HCT116 (cell line): Measurements from ENCODE around the gene GDAP1L1. TPM values are rescaled to one million over a fixed set of nuclear protein-coding genes. Genes with fewer than 3 reads are reported as not detected.

Experiments used
- ATAC-seq: fragments of 200-7000 bp; cut with Tn5 transposase; 2 replicates; pipeline ENCODE4 v1.9.1; 2020; ENCODE audit warnings: mild to moderate bottlenecking, moderate library complexity
- BruUV-seq: library from RNA; stranded (reverse); fragments of 400-500 nt; replicated peaks from 2 replicates; lab custom pipeline; 2021; lab: Mats Ljungman, UMichigan
- CTCF ChIA-PET: fragments of 300-600 bp; sonication (Branson Sonifier 250); formaldehyde crosslinking; loops from one replicate; lab custom pipeline; 2021; ENCODE audit warnings: antibody characterized with exemption; lab: Charles Lee
- POLR2A ChIA-PET: fragments of 300-600, 350-600 bp; sonication (Branson Sonifier 250); formaldehyde crosslinking; loops from one replicate; lab custom pipeline; 2021; ENCODE audit warnings: antibody characterized with exemption; lab: Charles Lee
- RAD21 ChIA-PET, 2 experiments: fragments of 300-600 bp; sonication (Branson Sonifier 250); formaldehyde crosslinking; loops; one replicate each; lab custom pipeline; 2023; ENCODE audit warnings: low total read pairs in 2 of 2; ENCODE audit not compliant: uncharacterized antibody in 2 of 2, unreplicated experiment in 2 of 2, low non-redundant PET in 1 of 2; lab: Charles Lee
- DNase-seq: peaks from one replicate; pipeline ENCODE4 v3.0.0-alpha.2; 2010; ENCODE audit warnings: low read depth, low spot score
- H2AFZ ChIP-seq: fragments of 200-600 bp; shearing (Covaris generic), sonication (generic); 2 replicates; pipeline ENCODE4 v1.6.1; 2017; ENCODE audit warnings: low read depth, mixed run types, mixed read lengths, antibody characterized with exemption, low read length; ENCODE audit not compliant: poor library complexity, severe bottlenecking
- H3K27ac ChIP-seq: 2 replicates; pipeline ENCODE4 v1.5.1; 2012; ENCODE audit warnings: low read depth, low read length
- H3K27me3 ChIP-seq: fragments of 200-600 bp; sonication (generic); 2 replicates; pipeline ENCODE4 v1.6.1; 2016; ENCODE audit warnings: mixed run types, low read length, mixed read lengths; ENCODE audit not compliant: insufficient read depth
- H3K36me3 ChIP-seq, 2 experiments: fragments of 200-500 bp in 1 of 2; fragments of 200-600 bp in 1 of 2; sonication (Bioruptor generic) in 1 of 2; sonication (generic) in 1 of 2; 2 replicates each; pipeline versions ENCODE4 v1.5.1 to v1.6.1; 2014 to 2016; ENCODE audit warnings: low read length in 2 of 2, inconsistent platforms in 1 of 2, mixed read lengths in 1 of 2, mixed run types in 1 of 2; ENCODE audit not compliant: insufficient read depth in 2 of 2, control insufficient read depth in 1 of 2
- H3K4me1 ChIP-seq, 2 experiments: fragments of 200-600 bp in 1 of 2; sonication (generic) in 1 of 2; 2 replicates each; pipeline versions ENCODE4 v1.5.1 to v1.6.1; 2012 to 2017; ENCODE audit warnings: low read length in 2 of 2, inconsistent platforms in 1 of 2, mild to moderate bottlenecking in 1 of 2, mixed read lengths in 1 of 2, mixed run types in 1 of 2, moderate library complexity in 1 of 2; ENCODE audit not compliant: insufficient read depth in 2 of 2, control insufficient read depth in 1 of 2
- H3K4me2 ChIP-seq: fragments of 200-600 bp; sonication (generic); 2 replicates; pipeline ENCODE4 v1.6.1; 2017; ENCODE audit warnings: mixed run types, low read length, mixed read lengths
- H3K4me3 ChIP-seq, 2 experiments: fragments of 200-600 bp in 1 of 2; sonication (generic) in 1 of 2; replicated peaks in 1 of 2; 2 replicates each; pipeline ENCODE4 v1.5.1; 2011 to 2016; ENCODE audit warnings: low read length in 2 of 2, control low read depth in 1 of 2, low read depth in 1 of 2, mild to moderate bottlenecking in 1 of 2, mixed read lengths in 1 of 2, mixed run types in 1 of 2
- H3K79me2 ChIP-seq: fragments of 200-600 bp; sonication (generic); 2 replicates; pipeline ENCODE4 v1.6.1; 2017; ENCODE audit warnings: mild to moderate bottlenecking, mixed run types, low read length, moderate library complexity, mixed read lengths; ENCODE audit not compliant: insufficient read depth
- H3K9ac ChIP-seq: fragments of 200-600 bp; sonication (generic); 2 replicates; pipeline ENCODE4 v1.6.1; 2016; ENCODE audit warnings: low read length, mixed read lengths
- H3K9me2 ChIP-seq: fragments of 200-600 bp; sonication (generic), shearing (Covaris generic); 2 replicates; pipeline ENCODE4 v1.6.1; 2017; ENCODE audit warnings: mixed run types, mild to moderate bottlenecking, moderate library complexity; ENCODE audit not compliant: insufficient read depth
- H3K9me3 ChIP-seq, 2 experiments: fragments of 200-500 bp in 1 of 2; fragments of 200-600 bp in 1 of 2; sonication (Bioruptor generic) in 1 of 2; sonication (generic) in 1 of 2; 2 replicates each; pipeline ENCODE4 v1.6.1; 2014 to 2017; ENCODE audit warnings: low read length in 2 of 2, mixed read lengths in 2 of 2, inconsistent platforms in 1 of 2, low read depth in 1 of 2, mild to moderate bottlenecking in 1 of 2, mixed run types in 1 of 2, moderate library complexity in 1 of 2; ENCODE audit not compliant: control insufficient read depth in 1 of 2, insufficient read depth in 1 of 2
- H4K20me1 ChIP-seq: fragments of 200-600 bp; sonication (generic), shearing (Covaris generic); 2 replicates; pipeline ENCODE4 v1.6.1; 2017; ENCODE audit warnings: mixed run types, mild to moderate bottlenecking, moderate library complexity; ENCODE audit not compliant: insufficient read depth
- CBX3 ChIP-seq: IDR thresholded peaks from 2 replicates; pipeline ENCODE4 v1.6.1; 2012; ENCODE audit warnings: low read depth
- CEBPB ChIP-seq: IDR thresholded peaks from 2 replicates; pipeline ENCODE4 v1.6.1; 2012; ENCODE audit warnings: low read depth
- EGR1 ChIP-seq: IDR thresholded peaks from 2 replicates; pipeline ENCODE4 v1.6.1; 2012; ENCODE audit warnings: low read depth
- JUND ChIP-seq: IDR thresholded peaks from 2 replicates; pipeline ENCODE4 v1.6.1; 2012
- POLR2A ChIP-seq: IDR thresholded peaks from 2 replicates; pipeline ENCODE4 v1.7.0; 2011; ENCODE audit warnings: borderline replicate concordance; ENCODE audit not compliant: insufficient read depth, insufficient read length; ENCODE audit errors: extremely low read depth
- RAD21 ChIP-seq: IDR thresholded peaks from 2 replicates; pipeline ENCODE4 v1.6.1; 2012; ENCODE audit warnings: low read depth, mild to moderate bottlenecking
- YY1 ChIP-seq: IDR thresholded peaks from 2 replicates; pipeline ENCODE4 v1.6.1; 2011; ENCODE audit warnings: low read length, low read depth, moderate library complexity, mild to moderate bottlenecking; ENCODE audit not compliant: insufficient replicate concordance; ENCODE audit errors: extremely low read depth
- ZNF274 ChIP-seq: fragments of 200-500 bp; sonication (Bioruptor generic); IDR thresholded peaks from 2 replicates; pipeline ENCODE4 v1.6.1; 2014; ENCODE audit warnings: mild to moderate bottlenecking, low read depth, low read length, inconsistent platforms
- intact Hi-C: fragments of 100-400 bp; cut with micrococcal nuclease; formaldehyde crosslinking; loops from 2 replicates; pipeline ENCODE4 v1.10.0; 2022
- total RNA-seq: library from RNA; stranded (reverse); gene quantifications from one replicate; pipeline ENCODE4 v1.2.1, GENCODE V29; 2021; ENCODE audit not compliant: unreplicated experiment
- TF ChIP-seq, protein P1 (sequence below): IDR thresholded peaks from 2 replicates; pipeline ENCODE4 v1.6.1; 2012
- TF ChIP-seq, protein P2 (sequence below): IDR thresholded peaks from 2 replicates; pipeline ENCODE4 v1.6.1; 2011; ENCODE audit warnings: mild to moderate bottlenecking, low read length, moderate library complexity; ENCODE audit not compliant: insufficient replicate concordance; ENCODE audit errors: extremely low read depth
- TF ChIP-seq, protein P3 (sequence below): IDR thresholded peaks from 2 replicates; pipeline ENCODE4 v1.6.1; 2012
- TF ChIP-seq, protein P4 (sequence below), 3 experiments: fragments of 200-600 bp in 1 of 3; sonication (generic) in 1 of 3; IDR thresholded peaks in 2 of 3; conservative IDR thresholded peaks in 1 of 3; 2 replicates each; pipeline ENCODE4 v1.5.1; 2012 to 2017; ENCODE audit warnings: low read depth in 2 of 3, low read length in 2 of 3, antibody characterized with exemption in 1 of 3, borderline replicate concordance in 1 of 3, control low read depth in 1 of 3, mild to moderate bottlenecking in 1 of 3, mixed read lengths in 1 of 3, mixed run types in 1 of 3, moderate library complexity in 1 of 3; ENCODE audit not compliant: insufficient read depth in 1 of 3

GDAP1L1 gene
- total RNA-seq, 1 experiment from 2014 or later: not detected

DNA sequence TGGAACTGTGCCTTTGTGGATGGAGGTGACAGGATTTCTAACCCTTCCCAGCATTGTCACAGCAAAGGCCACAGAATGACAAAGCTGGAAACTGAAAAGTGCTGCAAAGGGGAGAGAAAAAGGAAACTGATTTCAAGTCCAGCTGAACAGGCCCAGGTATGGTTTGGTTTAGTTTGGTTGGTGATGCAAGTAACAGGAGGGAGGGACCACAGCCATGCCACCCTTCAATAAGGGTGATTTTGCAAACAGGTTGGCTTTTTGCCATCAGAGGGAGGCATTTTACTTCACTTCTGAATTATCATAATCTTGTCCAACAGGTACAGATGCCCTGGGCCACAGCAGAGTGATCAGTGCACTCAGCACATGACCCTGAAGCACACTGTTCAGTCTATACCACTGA, 57.3 kb downstream of the GDAP1L1 start:
- ChIA-PET RAD21 (no interaction called here), POLR2A (no interaction called here), CTCF (no interaction called here)
- Histone ChIP-seq H3K36me3 (no peaks in the 10 kb centered on the region), H3K4me1 (no peaks in the 10 kb centered on the region; a peak in 1 of 4 replicates), H3K27me3 (no peaks in the 10 kb centered on the region), H2AFZ (no peak overlapping the region), H3K79me2 (no peaks in the 10 kb centered on the region), H3K9ac (no peak overlapping the region), H3K4me3 (no peak overlapping the region), H3K9me2 (no peaks in the 10 kb centered on the region), H3K4me2 (no peak overlapping the region), H3K27ac (no peak overlapping the region), H4K20me1 (no peaks in the 10 kb centered on the region), H3K9me3 (no peaks in the 10 kb centered on the region)
- TF ChIP-seq, protein P1, sequence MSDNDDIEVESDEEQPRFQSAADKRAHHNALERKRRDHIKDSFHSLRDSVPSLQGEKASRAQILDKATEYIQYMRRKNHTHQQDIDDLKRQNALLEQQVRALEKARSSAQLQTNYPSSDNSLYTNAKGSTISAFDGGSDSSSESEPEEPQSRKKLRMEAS: no peak
- TF ChIP-seq POLR2A: no peak
- TF ChIP-seq YY1: no peak
- TF ChIP-seq, protein P2, sequence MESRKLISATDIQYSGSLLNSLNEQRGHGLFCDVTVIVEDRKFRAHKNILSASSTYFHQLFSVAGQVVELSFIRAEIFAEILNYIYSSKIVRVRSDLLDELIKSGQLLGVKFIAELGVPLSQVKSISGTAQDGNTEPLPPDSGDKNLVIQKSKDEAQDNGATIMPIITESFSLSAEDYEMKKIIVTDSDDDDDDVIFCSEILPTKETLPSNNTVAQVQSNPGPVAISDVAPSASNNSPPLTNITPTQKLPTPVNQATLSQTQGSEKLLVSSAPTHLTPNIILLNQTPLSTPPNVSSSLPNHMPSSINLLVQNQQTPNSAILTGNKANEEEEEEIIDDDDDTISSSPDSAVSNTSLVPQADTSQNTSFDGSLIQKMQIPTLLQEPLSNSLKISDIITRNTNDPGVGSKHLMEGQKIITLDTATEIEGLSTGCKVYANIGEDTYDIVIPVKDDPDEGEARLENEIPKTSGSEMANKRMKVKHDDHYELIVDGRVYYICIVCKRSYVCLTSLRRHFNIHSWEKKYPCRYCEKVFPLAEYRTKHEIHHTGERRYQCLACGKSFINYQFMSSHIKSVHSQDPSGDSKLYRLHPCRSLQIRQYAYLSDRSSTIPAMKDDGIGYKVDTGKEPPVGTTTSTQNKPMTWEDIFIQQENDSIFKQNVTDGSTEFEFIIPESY: no peak
- no peak for TF ChIP-seq CBX3
- DNase-seq (no peak), ATAC-seq (no peak)
- no TSS peak for BruUV-seq
- intact Hi-C loops: no loop called here

DNA sequence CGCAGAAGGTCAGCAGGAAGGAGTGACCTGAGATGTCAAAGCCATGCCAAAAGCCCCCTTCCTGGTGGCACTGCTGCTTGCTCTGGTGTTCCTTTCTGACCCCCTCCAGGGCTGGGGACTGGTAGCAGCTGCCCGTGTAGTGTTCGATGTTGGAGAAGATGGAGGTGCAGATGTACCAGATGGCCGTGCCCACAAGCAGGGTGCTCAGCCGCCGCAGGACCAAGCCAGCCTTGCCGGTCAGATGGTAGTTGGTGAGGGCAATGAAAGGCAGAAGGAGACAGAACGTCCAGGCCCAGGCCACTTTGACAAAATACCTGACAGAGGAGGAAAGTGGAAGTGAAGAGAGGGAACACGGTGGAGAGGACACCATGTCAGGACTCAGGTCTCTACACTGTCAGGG, 59.8 kb downstream of the GDAP1L1 start:
- Histone ChIP-seq H3K4me3 (no peak overlapping the region), H3K4me2 (no peak overlapping the region), H3K4me1 (peaks cover 8 to 13% of the 10 kb centered on the region in 2 experiments; a peak in 3 of 4 replicates), H3K9me3 (no peaks in the 10 kb centered on the region), H3K27me3 (no peaks in the 10 kb centered on the region), H4K20me1 (no peaks in the 10 kb centered on the region), H3K36me3 (no peaks in the 10 kb centered on the region), H3K27ac (no peak overlapping the region), H3K9me2 (no peaks in the 10 kb centered on the region), H2AFZ (no peak overlapping the region), H3K79me2 (peaks cover 14% of the 10 kb centered on the region; the same call in 1 of the 2 replicates), H3K9ac (no peak overlapping the region)
- DNase-seq (no peak), ATAC-seq (no peak)
- TF ChIP-seq JUND: no peak
- no peak for TF ChIP-seq POLR2A
- no peak for TF ChIP-seq EGR1
- no peak for TF ChIP-seq ZNF274
- TF ChIP-seq, protein P3, sequence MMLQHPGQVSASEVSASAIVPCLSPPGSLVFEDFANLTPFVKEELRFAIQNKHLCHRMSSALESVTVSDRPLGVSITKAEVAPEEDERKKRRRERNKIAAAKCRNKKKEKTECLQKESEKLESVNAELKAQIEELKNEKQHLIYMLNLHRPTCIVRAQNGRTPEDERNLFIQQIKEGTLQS: no peak
- TF ChIP-seq, protein P1: no peak
- no peak for TF ChIP-seq CEBPB
- no peak for TF ChIP-seq RAD21
- TF ChIP-seq, protein P4, sequence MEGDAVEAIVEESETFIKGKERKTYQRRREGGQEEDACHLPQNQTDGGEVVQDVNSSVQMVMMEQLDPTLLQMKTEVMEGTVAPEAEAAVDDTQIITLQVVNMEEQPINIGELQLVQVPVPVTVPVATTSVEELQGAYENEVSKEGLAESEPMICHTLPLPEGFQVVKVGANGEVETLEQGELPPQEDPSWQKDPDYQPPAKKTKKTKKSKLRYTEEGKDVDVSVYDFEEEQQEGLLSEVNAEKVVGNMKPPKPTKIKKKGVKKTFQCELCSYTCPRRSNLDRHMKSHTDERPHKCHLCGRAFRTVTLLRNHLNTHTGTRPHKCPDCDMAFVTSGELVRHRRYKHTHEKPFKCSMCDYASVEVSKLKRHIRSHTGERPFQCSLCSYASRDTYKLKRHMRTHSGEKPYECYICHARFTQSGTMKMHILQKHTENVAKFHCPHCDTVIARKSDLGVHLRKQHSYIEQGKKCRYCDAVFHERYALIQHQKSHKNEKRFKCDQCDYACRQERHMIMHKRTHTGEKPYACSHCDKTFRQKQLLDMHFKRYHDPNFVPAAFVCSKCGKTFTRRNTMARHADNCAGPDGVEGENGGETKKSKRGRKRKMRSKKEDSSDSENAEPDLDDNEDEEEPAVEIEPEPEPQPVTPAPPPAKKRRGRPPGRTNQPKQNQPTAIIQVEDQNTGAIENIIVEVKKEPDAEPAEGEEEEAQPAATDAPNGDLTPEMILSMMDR (IDR thresholded peaks at IDR 0.05 in 2 of 3, conservative IDR thresholded peaks at IDR 0.05 in 1 of 3; ENCODE audit: borderline replicate concordance in 1 of 3, insufficient read depth in 1 of 3, low read depth in 2 of 3, low read length in 2 of 3): no peak
- ChIA-PET CTCF (no interaction called here), RAD21 (no interaction called here), POLR2A (no interaction called here)
- no TSS peak for BruUV-seq
- intact Hi-C loops: no loop called here
